ENCODE measurements around the gene ANAPC1.
"Not testable (repeated sequence)": the region's sequence is repeated elsewhere in the genome, so short reads cannot be mapped to it uniquely, and the experiment has no call there.

Gene ANAPC1

GRCh38 chr2:111725742-111726141 is 158.3 kb downstream of the ANAPC1 start:
- DNase-seq: not testable (repeated sequence)

DNA sequence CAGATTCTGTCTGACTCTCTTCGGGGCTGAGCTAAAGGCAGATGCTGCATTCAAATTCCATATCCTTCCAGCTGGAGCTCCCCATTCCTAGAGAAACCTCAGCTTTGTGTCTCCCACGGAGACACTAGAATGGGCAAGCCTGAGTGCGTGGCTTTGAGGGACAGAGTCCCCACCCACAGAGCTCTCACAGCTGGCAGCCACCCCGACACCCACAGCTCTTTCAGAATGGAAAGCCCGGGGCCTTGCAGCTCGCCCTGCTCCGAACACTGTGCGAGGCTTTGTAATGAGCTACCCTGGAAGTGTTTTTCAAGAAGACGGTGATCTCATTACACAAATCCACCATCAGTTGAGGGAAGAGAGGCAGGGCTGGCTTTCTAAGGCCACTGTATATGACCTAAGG is 164.4 kb downstream of the ANAPC1 start:
- DNase-seq: not testable (repeated sequence)
